Duodenal mucosa (tissue), 2 donors: Measurements from ENCODE around the gene PDLIM1.
A peak's percentile ranks its signal among the peaks of the same experiment; 100 is the strongest.

Source experiments
- H3K27ac ChIP-seq: one replicate; pipeline ENCODE4 v1.7.0; 2013; ENCODE audit warnings: low read depth, low read length
- H3K27me3 ChIP-seq, 2 donors: one replicate each; pipeline ENCODE4 v1.7.0; 2013; ENCODE audit warnings: low read length in 2 of 2, control low read depth in 1 of 2; ENCODE audit not compliant: insufficient read depth in 2 of 2, control insufficient read depth in 1 of 2
- H3K36me3 ChIP-seq, 2 donors: one replicate each; pipeline ENCODE4 v1.7.0; 2013; ENCODE audit warnings: low read length in 2 of 2, control low read depth in 1 of 2; ENCODE audit not compliant: insufficient read depth in 2 of 2, control insufficient read depth in 1 of 2
- H3K4me1 ChIP-seq, 2 donors: one replicate each; pipeline ENCODE4 v1.7.0; 2013; ENCODE audit warnings: low read length in 2 of 2, control low read depth in 1 of 2; ENCODE audit not compliant: insufficient read depth in 2 of 2, control insufficient read depth in 1 of 2
- H3K4me3 ChIP-seq, 2 donors: one replicate each; pipeline ENCODE4 v1.7.0; 2013; ENCODE audit warnings: low read length in 2 of 2, low read depth in 1 of 2
- H3K9ac ChIP-seq, 2 donors: one replicate each; pipeline ENCODE4 v1.7.0; 2013; ENCODE audit warnings: low read length in 2 of 2, low read depth in 1 of 2
- H3K9me3 ChIP-seq, 2 donors: one replicate each; pipeline ENCODE4 v1.7.0; 2013; ENCODE audit warnings: low read length in 2 of 2, control low read depth in 1 of 2; ENCODE audit not compliant: control insufficient read depth in 1 of 2

Gene PDLIM1

GRCh38 chr10:95265572-95265971 lies 25.2 kb downstream of the PDLIM1 start:
- peaks cover 33 to 56% of the 10 kb centered on the region in 2 donors for H3K36me3 ChIP-seq
- no peaks in the 10 kb centered on the region for H3K27me3 ChIP-seq
- peaks cover 47 to 49% of the 10 kb centered on the region in 2 donors for H3K4me1 ChIP-seq
- no peak overlapping the region for H3K9ac ChIP-seq
- H3K9me3 ChIP-seq: no peaks in the 10 kb centered on the region
- H3K27ac ChIP-seq: no peak overlapping the region
- no peak overlapping the region for H3K4me3 ChIP-seq

- Histone ChIP-seq H3K4me3 (no peak overlapping the region), H3K36me3 (peaks cover 43 to 62% of the 10 kb centered on the region in 2 donors), H3K27me3 (no peaks in the 10 kb centered on the region), H3K9me3 (no peaks in the 10 kb centered on the region), H3K27ac (no peak overlapping the region), H3K9ac (peak overlapping the region in 1 of 2 donors; percentile 15), H3K4me1 (peaks cover 53 to 56% of the 10 kb centered on the region in 2 donors)
Measured at GRCh38 chr10:95264227-95265051, 26.4 kb downstream of the PDLIM1 start.

DNA sequence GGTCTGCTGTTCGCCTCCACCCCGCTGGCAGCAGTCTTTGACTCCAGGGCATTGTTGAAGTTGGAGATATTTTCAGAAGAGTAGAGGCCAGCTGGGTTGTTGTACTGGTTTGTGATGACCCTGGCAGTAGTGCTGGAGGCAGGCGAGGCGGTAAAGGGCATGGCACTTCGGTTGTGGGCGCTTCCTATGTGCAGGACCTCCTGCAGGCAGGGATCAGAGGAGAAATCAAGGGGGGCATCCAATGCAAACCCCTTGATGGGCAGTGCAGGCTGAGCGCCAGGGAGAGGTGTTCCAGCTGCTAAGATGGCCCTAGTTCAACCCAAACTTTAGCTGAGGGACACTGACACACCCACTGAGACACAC lies 27.0 kb downstream of the PDLIM1 start:
- Histone ChIP-seq H3K4me1 (peaks cover 50 to 52% of the 10 kb centered on the region in 2 donors), H3K9me3 (no peaks in the 10 kb centered on the region), H3K9ac (peak overlapping the region in 1 of 2 donors; percentile 15), H3K36me3 (peaks cover 46 to 66% of the 10 kb centered on the region in 2 donors), H3K27me3 (no peaks in the 10 kb centered on the region), H3K27ac (no peak overlapping the region), H3K4me3 (no peak overlapping the region)

GRCh38 chr10:95262763-95263518 lies 27.9 kb downstream of the PDLIM1 start:
- H3K4me1 ChIP-seq: peaks cover 41 to 44% of the 10 kb centered on the region in 2 donors
- no peaks in the 10 kb centered on the region for H3K9me3 ChIP-seq
- no peak overlapping the region for H3K9ac ChIP-seq
- H3K27me3 ChIP-seq: no peaks in the 10 kb centered on the region
- peaks cover 38 to 60% of the 10 kb centered on the region in 2 donors for H3K36me3 ChIP-seq
- H3K27ac ChIP-seq: no peak overlapping the region
- no peak overlapping the region for H3K4me3 ChIP-seq

- Histone ChIP-seq H3K9ac (no peak overlapping the region), H3K4me3 (no peak overlapping the region), H3K27ac (no peak overlapping the region), H3K9me3 (no peaks in the 10 kb centered on the region), H3K4me1 (peaks cover 37 to 39% of the 10 kb centered on the region in 2 donors), H3K27me3 (no peaks in the 10 kb centered on the region), H3K36me3 (peaks cover 36 to 65% of the 10 kb centered on the region in 2 donors)
Measured at GRCh38 chr10:95261926-95262325, 28.9 kb downstream of the PDLIM1 start.

DNA sequence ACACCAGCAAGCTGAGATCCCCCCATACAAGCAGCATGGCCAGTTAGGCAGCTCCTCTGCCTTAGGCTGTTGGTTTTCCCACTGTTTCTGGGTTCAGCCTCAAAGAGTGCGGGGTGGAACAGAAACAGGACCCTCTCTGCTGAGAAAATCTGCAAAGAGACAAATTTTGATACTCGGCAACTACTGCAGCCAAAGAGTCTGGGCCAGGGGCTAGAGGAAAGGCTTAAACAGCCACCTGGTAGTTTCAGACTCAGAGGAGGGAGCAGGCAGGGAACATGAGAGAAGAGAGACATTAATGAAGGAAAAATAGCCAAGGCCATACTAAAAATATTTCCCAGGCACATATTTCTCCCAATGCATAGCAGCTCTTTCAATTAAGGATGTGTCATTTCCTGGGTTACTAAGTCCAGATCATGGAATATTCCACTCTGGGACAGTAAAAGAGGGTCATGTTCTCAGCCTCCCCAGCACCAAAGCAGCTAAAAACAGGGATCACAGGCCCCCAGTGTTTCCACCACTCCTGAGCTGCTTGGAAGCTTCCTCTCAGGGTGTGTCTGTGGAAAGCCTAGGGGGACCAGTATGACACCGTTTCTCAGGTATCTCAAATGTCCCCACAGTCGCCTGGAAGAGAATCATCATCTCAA lies 29.8 kb downstream of the PDLIM1 start:
- no peak overlapping the region for H3K27ac ChIP-seq
- H3K4me1 ChIP-seq: peaks cover 31 to 36% of the 10 kb centered on the region in 2 donors
- H3K4me3 ChIP-seq: no peak overlapping the region
- H3K9me3 ChIP-seq: no peaks in the 10 kb centered on the region
- H3K36me3 ChIP-seq: peaks cover 36 to 72% of the 10 kb centered on the region in 2 donors
- no peaks in the 10 kb centered on the region for H3K27me3 ChIP-seq
- peak overlapping the region in 1 of 2 donors; percentile 38 for H3K9ac ChIP-seq

- H3K4me1 ChIP-seq: peaks cover 28 to 33% of the 10 kb centered on the region in 2 donors
- H3K27me3 ChIP-seq: no peaks in the 10 kb centered on the region
- no peaks in the 10 kb centered on the region for H3K9me3 ChIP-seq
- H3K9ac ChIP-seq: no peak overlapping the region
- H3K27ac ChIP-seq: no peak overlapping the region
- no peak overlapping the region for H3K4me3 ChIP-seq
- H3K36me3 ChIP-seq: peaks cover 36 to 72% of the 10 kb centered on the region in 2 donors
Measured at GRCh38 chr10:95260397-95260881, 30.4 kb downstream of the PDLIM1 start.

GRCh38 chr10:95257849-95258248 lies 33.0 kb downstream of the PDLIM1 start:
- H3K4me1 ChIP-seq: peaks cover 20 to 30% of the 10 kb centered on the region in 2 donors
- peaks cover 27 to 53% of the 10 kb centered on the region in 2 donors for H3K36me3 ChIP-seq
- H3K9me3 ChIP-seq: no peaks in the 10 kb centered on the region
- H3K4me3 ChIP-seq: no peak overlapping the region
- no peak overlapping the region for H3K9ac ChIP-seq
- no peaks in the 10 kb centered on the region for H3K27me3 ChIP-seq
- H3K27ac ChIP-seq: no peak overlapping the region

GRCh38 chr10:95256268-95256667 lies 34.5 kb downstream of the PDLIM1 start:
- Histone ChIP-seq H3K36me3 (peaks cover 18 to 46% of the 10 kb centered on the region in 2 donors), H3K27ac (no peak overlapping the region), H3K27me3 (no peaks in the 10 kb centered on the region), H3K9me3 (no peaks in the 10 kb centered on the region), H3K4me3 (no peak overlapping the region), H3K9ac (no peak overlapping the region), H3K4me1 (peaks cover 19 to 25% of the 10 kb centered on the region in 2 donors)
